Caco-2 (cell line): ENCODE measurements around the gene COMMD9. TPM values are rescaled to one million over a fixed set of nuclear protein-coding genes. Genes with fewer than 3 reads are reported as not detected.

ENCODE experiments used
- BruUV-seq: library from RNA; stranded (reverse); fragments of 400-500 nt; replicated peaks from 2 replicates; lab custom pipeline; 2021; lab: Mats Ljungman, UMichigan
- CTCF ChIA-PET: fragments of 300-600 bp; sonication (Branson Sonifier 250); formaldehyde crosslinking; loops from one replicate; lab custom pipeline; 2022; ENCODE audit warnings: antibody characterized with exemption; lab: Charles Lee
- POLR2A ChIA-PET: fragments of 300-600 bp; sonication (Branson Sonifier 250); formaldehyde crosslinking; loops from one replicate; lab custom pipeline; 2022; ENCODE audit warnings: antibody characterized with exemption; lab: Charles Lee
- DNase-seq, 2 experiments: peaks; one replicate each; pipeline versions ENCODE4 v3.0.0 to v3.0.0-alpha.2; 2020 to 2022
- H3K27me3 ChIP-seq: replicated peaks from 2 replicates; pipeline ENCODE4 v1.6.0; 2011; ENCODE audit warnings: low read length; ENCODE audit not compliant: control insufficient read depth, insufficient read depth
- H3K36me3 ChIP-seq: 2 replicates; pipeline ENCODE4 v1.5.1; 2011; ENCODE audit warnings: low read length; ENCODE audit not compliant: control insufficient read depth, insufficient read depth
- H3K4me1 ChIP-seq: fragments of 250-450 bp; sonication (Bioruptor Pico); 2 replicates; pipeline ENCODE4 v1.5.1; 2020; ENCODE audit warnings: mild to moderate bottlenecking
- H3K4me3 ChIP-seq: 2 replicates; pipeline ENCODE4 v1.5.1; 2011; ENCODE audit warnings: low read depth, mild to moderate bottlenecking, control low read depth, low read length
- H3K9me3 ChIP-seq: fragments of 250-450 bp; sonication (Bioruptor Pico); 2 replicates; pipeline ENCODE4 v1.5.1; 2020; ENCODE audit warnings: mild to moderate bottlenecking, moderate library complexity
- H3K27ac Mint-ChIP-seq: one replicate; pipeline ENCODE4 v1.8.0; 2022; ENCODE audit warnings: mixed read lengths; ENCODE audit not compliant: unreplicated experiment
- H3K27me3 Mint-ChIP-seq: one replicate; pipeline ENCODE4 v1.8.0; 2022; ENCODE audit warnings: mixed read lengths; ENCODE audit not compliant: insufficient read depth, unreplicated experiment
- H3K36me3 Mint-ChIP-seq: one replicate; pipeline ENCODE4 v1.8.0; 2022; ENCODE audit warnings: mild to moderate bottlenecking, mixed read lengths; ENCODE audit not compliant: insufficient read depth, unreplicated experiment
- H3K4me1 Mint-ChIP-seq: one replicate; pipeline ENCODE4 v1.8.0; 2022; ENCODE audit warnings: low read depth, mixed read lengths; ENCODE audit not compliant: unreplicated experiment
- H3K4me3 Mint-ChIP-seq: one replicate; pipeline ENCODE4 v1.8.0; 2022; ENCODE audit warnings: mild to moderate bottlenecking, moderate library complexity, mixed read lengths; ENCODE audit not compliant: unreplicated experiment
- H3K9me3 Mint-ChIP-seq: one replicate; pipeline ENCODE4 v1.8.0; 2022; ENCODE audit warnings: mixed read lengths; ENCODE audit not compliant: unreplicated experiment
- CTCF ChIP-seq, 2 experiments: fragments of 200-600 bp in 1 of 2; IDR thresholded peaks; 1 replicate in 1 of 2; 2 replicates in 1 of 2; pipeline versions ENCODE4 v1.5.1 to v1.8.0; 2011 to 2022; ENCODE audit warnings: antibody characterized with exemption in 1 of 2, control low read depth in 1 of 2, inconsistent platforms in 1 of 2, low read depth in 1 of 2, low read length in 1 of 2, mild to moderate bottlenecking in 1 of 2, moderate library complexity in 1 of 2; ENCODE audit not compliant: insufficient read depth in 1 of 2, severe bottlenecking in 1 of 2, unreplicated experiment in 1 of 2
- intact Hi-C: fragments of 100-400 bp; cut with micrococcal nuclease; formaldehyde crosslinking; loops from one replicate; pipeline ENCODE4 v1.10.0; 2022; ENCODE audit not compliant: unreplicated experiment
- total RNA-seq: library from RNA; stranded (reverse); gene quantifications from 2 replicates; pipeline ENCODE4 v1.2.3, GENCODE V29; 2022

Gene COMMD9
- total RNA-seq, 1 experiment from 2014 or later, result 46.9 TPM

GRCh38 chr11:36300650-36301049 lies 11.4 kb upstream of the COMMD9 start:
- TF ChIP-seq CTCF (IDR thresholded peaks at IDR 0.05; ENCODE audit: insufficient read depth in 1 of 2, low read depth in 1 of 2, low read length in 1 of 2, severe bottlenecking in 1 of 2, unreplicated experiment in 1 of 2), result no peak
- POLR2A ChIA-PET, result no interaction called here
- no peaks in the 10 kb centered on the region for H3K4me1 Mint-ChIP-seq

GRCh38 chr11:36296884-36297543 lies 7.8 kb upstream of the COMMD9 start:
- Histone ChIP-seq H3K9me3 (no peaks in the 10 kb centered on the region), H3K27me3 (no peaks in the 10 kb centered on the region; the same call in 1 of the 2 replicates), H3K36me3 (no peaks in the 10 kb centered on the region), H3K4me3 (no peak overlapping the region), H3K4me1 (no peaks in the 10 kb centered on the region)
- ChIA-PET CTCF (no interaction called here), POLR2A (no interaction called here)
- DNase-seq, result no peak
- no TSS peak for BruUV-seq
- H3K4me1 Mint-ChIP-seq, result no peaks in the 10 kb centered on the region
- intact Hi-C loops, result no loop called here
- H3K4me3 Mint-ChIP-seq, result no peak overlapping the region
- H3K9me3 Mint-ChIP-seq, result no peaks in the 10 kb centered on the region
- no peak overlapping the region for H3K27ac Mint-ChIP-seq
- no peak for TF ChIP-seq CTCF (IDR thresholded peaks at IDR 0.05; ENCODE audit: insufficient read depth in 1 of 2, low read depth in 1 of 2, low read length in 1 of 2, severe bottlenecking in 1 of 2, unreplicated experiment in 1 of 2)
- peaks cover 25% of the 10 kb centered on the region for H3K27me3 Mint-ChIP-seq
- no peaks in the 10 kb centered on the region for H3K36me3 Mint-ChIP-seq

More at GRCh38 chr11:36300650-36301049, 11.4 kb upstream of the COMMD9 start:
- Histone ChIP-seq H3K27me3 (no peaks in the 10 kb centered on the region; the same call in 1 of the 2 replicates), H3K4me1 (no peaks in the 10 kb centered on the region), H3K36me3 (no peaks in the 10 kb centered on the region), H3K9me3 (no peaks in the 10 kb centered on the region), H3K4me3 (no peak overlapping the region)
- peaks cover 20% of the 10 kb centered on the region for H3K27me3 Mint-ChIP-seq
- DNase-seq, result no peak
- no peak overlapping the region for H3K27ac Mint-ChIP-seq
- H3K9me3 Mint-ChIP-seq, result no peaks in the 10 kb centered on the region
- no TSS peak for BruUV-seq
- no peak overlapping the region for H3K4me3 Mint-ChIP-seq
- intact Hi-C loops, result no loop called here
- no peaks in the 10 kb centered on the region for H3K36me3 Mint-ChIP-seq
- CTCF ChIA-PET, result no interaction called here

- no peaks in the 10 kb centered on the region for H3K9me3 Mint-ChIP-seq
- H3K27me3 ChIP-seq, result no peaks in the 10 kb centered on the region; the same call in 1 of the 2 replicates
- H3K27ac Mint-ChIP-seq, result no peak within 1 kb of the TSS
- no peaks in the 10 kb centered on the region for H3K4me1 Mint-ChIP-seq
- BruUV-seq, result no TSS peak
- no peak for TF ChIP-seq CTCF (IDR thresholded peaks at IDR 0.05; ENCODE audit: insufficient read depth in 1 of 2, low read depth in 1 of 2, low read length in 1 of 2, severe bottlenecking in 1 of 2, unreplicated experiment in 1 of 2)
- no peaks in the 10 kb centered on the region for H3K36me3 ChIP-seq
- no peaks in the 10 kb centered on the region for H3K36me3 Mint-ChIP-seq
- intact Hi-C loops, result no loop called here
- H3K27me3 Mint-ChIP-seq, result peaks cover 17% of the 10 kb centered on the region
- no peak within 1 kb of the TSS for H3K4me3 ChIP-seq
- no peaks in the 10 kb centered on the region for H3K9me3 ChIP-seq
- CTCF ChIA-PET, result interaction anchor here (1.0 kb wide), 1 partner anchor 183 kb away, joined by 3 read pairs; no protein-coding TSS in a partner anchor
- DNase-seq, result no peak
- H3K4me3 Mint-ChIP-seq, result no peak within 1 kb of the TSS
- POLR2A ChIA-PET, result no interaction called here
- H3K4me1 ChIP-seq, result no peaks in the 10 kb centered on the region
Observed at GRCh38 chr11:36295926-36296325, 6.7 kb upstream of the COMMD9 start, which contains the start of gene PRR5L. Gene PRR5L, plus strand, starts transcription at chr11:36296288. Its CDS starts 104,834 bp downstream, at chr11:36401122.
